Stimulated activated CD8-positive, alpha-beta memory T cell treated with anti-CD3 and anti-CD28 coated beads, Interleukin-7, amount 100 ng/mL, for 1 hour (primary cell): ENCODE data around the gene EXD3.

Source experiments
- DNase-seq, 2 donors: peaks; one replicate each; pipeline ENCODE4 v3.0.0-alpha.2; 2020; ENCODE audit warnings: low read depth in 2 of 2

EXD3 gene

GRCh38 chr9:137447722-137448601, 25.0 kb upstream of the EXD3 start:
- no peak for DNase-seq

- no peak for DNase-seq
These were observed 24.0 kb upstream of the EXD3 start for GRCh38 chr9:137446851-137447471.

DNA sequence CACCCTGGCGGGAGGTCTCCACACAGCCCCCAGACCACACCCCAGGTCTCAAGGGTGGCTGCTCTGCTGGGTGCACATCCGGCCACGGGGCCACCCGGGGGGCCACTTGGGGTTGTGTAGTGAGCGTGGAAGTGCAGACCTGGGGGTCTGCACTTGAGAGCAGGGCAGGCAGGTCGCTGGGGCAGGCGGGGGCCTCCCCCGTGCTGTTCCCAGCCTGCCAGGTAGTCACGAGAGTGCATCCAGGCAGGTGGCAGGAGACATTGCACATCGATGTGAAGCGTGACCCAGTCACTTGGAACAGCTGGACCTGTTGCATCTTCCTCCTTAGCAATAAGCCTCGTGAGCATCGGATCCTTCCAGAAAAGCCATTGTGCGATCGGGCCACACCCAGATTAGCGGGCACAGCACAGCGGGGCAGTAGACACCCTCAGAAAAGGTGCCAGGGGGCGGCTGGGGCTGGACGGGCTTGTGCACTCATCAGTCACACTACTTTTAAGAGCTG, 23.0 kb upstream of the EXD3 start:
- DNase-seq, result no peak

GRCh38 chr9:137445275-137445807, 22.4 kb upstream of the EXD3 start:
- peak; percentile 68 to 75 for DNase-seq

DNA sequence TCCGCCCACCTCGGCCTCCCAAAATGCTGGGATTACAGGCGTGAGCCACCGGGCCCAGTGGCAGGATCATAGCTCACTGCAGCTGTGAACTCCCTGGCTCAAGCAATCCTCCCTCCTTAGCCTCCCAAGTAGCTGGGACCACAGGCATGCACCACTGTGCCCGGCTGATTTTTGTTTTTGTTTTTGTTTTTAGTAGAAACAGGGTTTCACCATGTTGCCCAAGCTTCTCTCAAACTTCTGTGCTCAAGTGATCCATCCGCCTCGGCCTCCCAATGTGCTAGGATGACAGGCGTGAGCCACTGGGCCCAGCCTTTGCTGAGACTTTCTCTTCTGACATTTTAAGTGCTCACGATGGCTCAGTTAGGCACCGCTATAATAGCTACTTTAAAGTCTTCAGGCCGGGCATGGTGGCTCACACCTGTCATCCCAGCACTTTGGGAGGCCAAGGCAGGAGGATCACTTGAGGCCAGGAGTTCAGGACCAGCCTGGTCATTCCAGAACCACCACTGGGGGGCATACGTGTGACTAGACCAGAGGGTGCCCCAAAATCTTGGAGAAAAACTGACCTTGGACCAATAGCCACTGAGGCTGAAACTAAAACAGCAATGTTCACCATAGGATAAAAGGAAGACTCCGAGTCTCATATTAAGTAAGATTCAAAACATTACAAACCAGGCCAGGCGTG, 21.3 kb upstream of the EXD3 start:
- no peak for DNase-seq

GRCh38 chr9:137441935-137442321, 19.0 kb upstream of the EXD3 start:
- DNase-seq, result no peak

- DNase-seq, result no peak
These were observed 18.4 kb upstream of the EXD3 start, which contains the start of gene ENTPD8 for GRCh38 chr9:137441289-137441934. TSS of gene ENTPD8 (minus strand) at chr9:137441357. CDS start at chr9:137438285, 3,072 bp downstream.

DNA sequence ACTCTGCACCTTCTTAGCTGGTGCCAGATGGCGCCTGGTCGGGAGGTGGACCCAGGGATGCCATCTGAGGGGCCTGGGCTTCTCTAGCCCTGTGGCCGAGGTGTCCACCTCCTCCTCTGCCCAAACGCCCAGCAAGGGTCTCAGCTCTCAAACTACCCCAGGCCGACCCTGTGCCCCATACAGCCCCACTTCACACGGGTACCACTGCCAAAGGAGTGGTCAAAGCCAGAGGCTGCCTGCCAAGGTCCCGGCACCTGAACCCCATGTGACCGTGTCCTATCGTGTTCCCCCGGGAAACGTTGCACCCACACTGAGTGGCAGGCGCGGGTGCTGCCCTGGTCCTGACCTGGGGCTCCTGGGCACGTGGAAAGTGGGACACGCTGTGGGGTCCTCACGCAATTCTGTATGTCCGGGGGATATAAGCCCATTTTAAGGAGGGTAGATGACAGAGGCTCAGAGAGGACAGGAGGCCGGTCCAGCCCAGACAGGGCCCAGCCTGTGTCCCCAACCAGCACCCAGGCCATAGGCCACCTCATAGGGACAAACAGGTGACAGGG, 16.3 kb upstream of the EXD3 start:
- no peak for DNase-seq

- DNase-seq, result no peak
These were observed 15.7 kb upstream of the EXD3 start for GRCh38 chr9:137438591-137439157.

DNA sequence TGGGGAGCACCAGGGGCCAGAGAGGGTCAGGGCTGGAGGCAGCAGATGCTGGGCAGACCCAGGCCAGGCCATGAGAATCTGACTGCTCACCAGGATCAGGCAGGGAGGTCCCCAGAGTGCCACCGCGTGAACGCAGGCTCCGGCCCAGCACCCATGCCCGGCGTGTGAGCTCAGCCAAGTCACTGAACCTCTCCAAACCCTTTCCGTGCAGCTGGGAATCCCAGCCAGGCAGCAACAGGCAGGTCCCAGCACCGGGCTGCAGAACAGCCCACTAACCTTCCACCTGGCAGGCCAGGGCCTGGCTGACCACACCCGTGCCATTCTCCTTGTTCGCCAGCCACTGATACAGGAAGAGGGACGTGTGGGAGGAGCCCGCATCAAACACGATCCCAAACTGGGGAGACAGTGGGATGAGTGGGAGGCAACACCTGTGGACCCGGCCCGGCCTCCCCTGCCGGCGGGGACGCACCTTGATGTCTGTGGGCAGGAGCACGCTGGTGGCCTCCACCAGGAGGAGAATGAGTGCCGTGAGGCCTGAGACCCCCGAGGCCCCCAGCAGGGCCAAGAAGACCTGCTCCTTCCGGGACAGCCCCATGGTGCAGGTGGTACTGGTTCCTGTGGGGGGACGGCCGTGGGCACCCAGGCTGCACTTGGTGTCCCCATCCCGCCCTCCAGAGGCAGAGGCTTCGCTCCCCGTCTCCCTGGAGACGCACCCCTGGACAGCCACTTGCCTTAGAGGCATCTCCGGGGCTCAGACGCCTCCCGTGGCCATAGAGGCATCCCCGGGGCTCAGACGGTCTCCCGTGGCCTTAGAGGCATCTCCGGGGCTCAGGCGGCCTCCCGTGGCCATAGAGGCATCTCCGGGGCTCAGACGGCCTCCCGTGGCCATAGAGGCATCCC, 15.0 kb upstream of the EXD3 start:
- no peak for DNase-seq

- no peak for DNase-seq
These were observed 14.0 kb upstream of the EXD3 start for GRCh38 chr9:137436761-137437600.

- no peak for DNase-seq
These were observed 13.2 kb upstream of the EXD3 start for GRCh38 chr9:137435980-137436760.

DNA sequence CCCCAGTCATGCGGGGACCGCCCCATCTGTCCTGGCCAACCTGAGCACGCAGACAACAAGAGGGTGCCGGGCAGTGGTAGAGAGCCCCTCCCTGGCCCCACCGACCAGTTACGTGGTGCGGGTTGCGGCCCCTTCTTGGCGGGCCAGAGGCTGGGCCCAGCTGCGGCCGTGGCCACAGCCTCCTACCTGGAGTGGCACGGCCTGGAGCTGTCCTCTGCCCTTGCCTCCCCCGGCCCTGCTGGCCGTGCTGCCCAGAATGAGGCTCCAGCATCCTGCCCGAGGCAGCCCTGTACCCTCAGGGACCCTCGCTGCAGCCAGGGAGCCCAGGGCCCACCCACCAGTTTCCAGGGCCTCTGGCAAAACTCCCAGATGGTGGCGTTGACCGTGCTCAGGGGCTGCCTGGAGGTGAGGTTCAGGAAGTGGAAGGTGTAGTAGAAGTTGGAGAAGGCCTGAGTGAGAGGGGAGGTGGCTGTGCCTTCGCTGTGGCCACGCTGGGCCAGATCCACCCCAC, 12.5 kb upstream of the EXD3 start:
- no peak for DNase-seq

DNA sequence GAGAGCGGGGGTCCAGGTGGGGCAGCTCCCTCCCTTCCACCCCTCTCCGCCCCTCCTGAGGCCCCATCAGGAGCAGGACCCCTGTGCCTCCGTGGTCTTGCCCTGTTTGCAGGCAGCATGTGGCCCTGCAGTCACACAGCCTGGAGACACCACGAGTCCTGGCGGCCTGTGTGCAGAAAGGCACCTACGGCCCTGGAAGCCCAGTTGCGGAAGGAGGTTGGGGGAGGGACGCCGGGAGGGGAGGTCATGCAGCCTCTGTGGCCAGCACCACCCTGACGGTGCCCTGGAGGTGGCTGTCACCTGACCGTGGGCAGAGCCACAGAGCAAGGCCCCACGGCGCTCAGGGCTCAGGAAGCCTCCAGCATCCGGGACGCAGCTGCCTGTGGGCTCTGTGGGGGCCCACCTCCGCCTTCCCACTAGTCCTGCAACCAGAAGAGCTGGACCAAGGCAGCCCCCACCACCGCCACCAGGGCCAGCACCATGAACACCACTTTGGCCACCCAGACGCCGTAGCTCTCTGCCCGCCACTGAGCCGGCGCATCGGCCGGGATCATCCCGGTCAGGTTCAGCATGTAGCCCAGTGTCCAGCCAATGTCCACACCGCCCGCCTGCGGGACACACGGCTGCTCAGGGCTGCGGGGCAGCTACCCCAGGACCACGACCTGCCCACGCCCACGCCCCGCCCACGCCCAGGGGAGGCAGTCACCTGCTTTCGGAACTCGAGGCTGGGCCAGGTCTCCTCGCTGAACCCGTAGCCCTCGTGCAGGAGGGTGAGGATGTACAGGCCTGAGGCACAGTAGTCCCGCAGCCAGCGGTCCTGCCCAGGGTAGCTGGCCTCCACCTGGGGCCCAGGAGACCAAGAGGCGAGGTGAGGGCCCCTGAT, 11.8 kb upstream of the EXD3 start:
- DNase-seq, result no peak

- DNase-seq, result no peak
These were observed 11.0 kb upstream of the EXD3 start for GRCh38 chr9:137433916-137434431.

GRCh38 chr9:137433349-137433915, 10.5 kb upstream of the EXD3 start:
- no peak for DNase-seq
